GM18502 (cell line): ENCODE results near the gene DSEL.
A peak's percentile ranks its signal among the peaks of the same experiment; 100 is the strongest.

ENCODE experiments used
- ATAC-seq: cut with Tn5 transposase; IDR thresholded peaks from one replicate; pipeline ENCODE4 v1.9.1; 2021; ENCODE audit warnings: mild to moderate bottlenecking; ENCODE audit not compliant: unreplicated experiment, poor library complexity

DSEL gene

GRCh38 chr18:67516539-67517443 lies at the start of gene DSEL:
DSEL (minus strand) TSS chr18:67516720; CDS start chr18:67514608, 2,112 bp downstream.
- ATAC-seq = peak; percentile 97

GRCh38 chr18:67553437-67553836 lies 36.9 kb upstream of the DSEL start:
- no peak for ATAC-seq

DNA sequence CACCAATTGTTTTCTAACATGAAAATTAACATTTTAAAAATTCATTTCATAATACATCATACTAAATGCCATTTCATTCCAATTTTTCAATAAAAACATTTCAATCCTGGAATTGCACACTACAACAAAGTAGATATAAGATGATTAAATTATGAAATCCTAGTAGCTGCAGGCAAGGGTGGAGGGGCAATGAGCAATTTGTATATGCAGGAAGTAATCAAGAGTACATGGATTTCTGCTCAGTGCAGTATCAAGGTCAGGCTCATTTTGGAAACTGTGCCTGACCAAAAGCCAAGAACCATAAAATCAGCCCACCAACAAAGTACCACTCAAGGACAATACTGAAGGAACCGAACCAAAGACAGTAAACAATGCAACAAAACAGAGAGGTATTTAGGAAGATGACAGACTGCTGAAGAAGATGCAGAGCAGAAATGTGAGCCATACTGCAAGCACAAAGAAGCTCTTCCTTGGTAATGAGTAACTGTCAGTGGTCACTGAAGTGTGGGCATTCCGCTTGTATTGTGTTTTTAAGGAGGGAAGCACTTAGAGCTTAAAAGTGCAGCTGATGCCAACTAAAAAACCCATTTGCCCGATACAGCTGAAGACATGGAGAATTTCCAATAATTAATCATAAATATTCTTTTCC lies 34.5 kb upstream of the DSEL start:
- ATAC-seq = no peak

DNA sequence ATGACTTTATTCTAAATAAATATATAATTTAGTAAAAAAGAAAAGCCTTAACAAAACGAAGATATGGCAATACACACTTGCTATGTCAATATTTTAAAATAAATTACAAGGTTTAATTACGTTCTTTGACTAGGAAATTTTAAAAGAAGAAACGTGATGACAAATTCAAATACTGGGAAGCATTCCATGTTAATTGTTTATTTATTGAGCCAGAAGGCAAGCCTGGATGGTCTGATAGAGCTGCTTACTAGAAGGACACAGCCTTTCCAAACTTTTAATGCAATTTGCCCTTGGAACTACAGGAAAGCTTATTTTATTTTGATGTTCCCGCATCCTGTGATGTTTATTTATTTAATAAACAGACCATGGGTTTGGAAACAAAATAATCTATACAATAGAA lies 33.4 kb upstream of the DSEL start:
- no peak for ATAC-seq

GRCh38 chr18:67545681-67546080 lies 29.2 kb upstream of the DSEL start:
- no peak for ATAC-seq

GRCh38 chr18:67540559-67540958 lies 24.0 kb upstream of the DSEL start:
- ATAC-seq = no peak

DNA sequence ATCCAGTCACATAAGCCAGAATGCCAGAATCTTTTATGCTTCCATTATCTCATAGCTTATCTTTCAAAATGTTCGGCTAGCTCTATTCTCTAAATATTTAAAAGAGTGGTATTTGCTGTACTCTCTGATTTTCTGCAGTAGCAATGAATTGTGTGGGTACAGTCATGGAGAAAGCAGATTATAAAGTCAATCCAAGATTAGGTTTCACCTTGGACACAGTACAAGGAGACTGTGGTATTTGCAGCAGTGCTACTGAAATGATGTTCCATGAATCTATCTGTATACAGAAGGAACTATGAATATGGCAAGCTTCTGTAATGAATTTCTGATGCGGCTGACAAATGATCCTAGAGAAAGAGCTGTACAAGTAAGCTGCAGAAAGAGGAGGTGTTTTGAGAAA lies 15.4 kb upstream of the DSEL start:
- ATAC-seq = no peak

GRCh38 chr18:67525328-67526099 lies 9.0 kb upstream of the DSEL start:
- ATAC-seq = no peak

GRCh38 chr18:67520351-67520921 lies 3.9 kb upstream of the DSEL start:
- no peak for ATAC-seq

DNA sequence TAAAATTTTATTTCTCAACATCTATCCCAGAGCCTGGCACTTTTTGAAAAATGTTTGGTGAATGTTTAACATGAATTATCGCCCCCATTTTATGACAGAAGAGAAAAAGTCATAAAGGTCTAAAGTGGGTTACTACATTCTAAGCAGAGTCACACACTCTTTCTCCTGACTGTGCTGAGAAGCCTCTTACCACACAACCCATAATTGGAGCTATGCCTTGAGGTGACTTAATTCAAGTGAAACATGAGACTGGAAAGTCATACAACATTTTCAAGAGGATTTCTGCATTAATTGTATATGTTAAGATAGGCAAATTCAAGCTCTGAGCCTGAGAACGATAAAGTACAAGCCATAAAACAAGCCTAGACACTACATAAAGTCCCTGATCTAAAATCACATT lies 3.1 kb upstream of the DSEL start:
- ATAC-seq = no peak

GRCh38 chr18:67518566-67518965 lies 2.0 kb upstream of the DSEL start:
- no peak for ATAC-seq

GRCh38 chr18:67517444-67517765 lies 885 bp upstream of the DSEL start:
- ATAC-seq = no peak

DNA sequence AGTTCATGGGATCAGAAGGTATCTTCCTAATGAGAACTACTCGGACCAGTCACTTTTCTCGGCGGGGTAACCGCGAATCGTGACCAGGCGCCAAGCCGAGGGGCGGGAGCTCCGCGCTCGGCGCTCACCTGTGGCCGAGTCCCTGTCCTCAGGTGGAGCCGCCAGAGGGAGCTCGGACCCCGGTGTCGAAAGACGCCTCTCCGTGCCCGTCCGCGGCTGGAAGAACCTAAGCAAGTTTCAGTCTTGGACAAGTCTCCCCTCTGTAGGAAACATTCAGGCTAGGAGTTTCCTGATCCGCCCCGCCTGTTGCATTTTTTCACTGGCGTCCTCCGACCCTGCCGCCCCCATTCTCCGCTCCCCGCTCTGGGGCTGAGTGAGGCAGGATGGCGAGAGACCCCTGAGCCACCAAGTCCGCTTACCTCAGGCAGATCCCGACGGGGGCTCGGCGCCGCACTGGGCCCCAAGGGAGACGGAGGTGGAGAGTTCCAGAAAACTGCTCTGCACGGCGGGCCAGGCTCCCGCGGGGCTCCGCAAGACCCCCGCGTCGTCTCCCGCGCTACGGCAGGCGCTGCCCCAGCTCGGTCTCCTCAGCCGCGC lies 480 bp downstream of the DSEL start:
- peak; percentile 35 for ATAC-seq

DNA sequence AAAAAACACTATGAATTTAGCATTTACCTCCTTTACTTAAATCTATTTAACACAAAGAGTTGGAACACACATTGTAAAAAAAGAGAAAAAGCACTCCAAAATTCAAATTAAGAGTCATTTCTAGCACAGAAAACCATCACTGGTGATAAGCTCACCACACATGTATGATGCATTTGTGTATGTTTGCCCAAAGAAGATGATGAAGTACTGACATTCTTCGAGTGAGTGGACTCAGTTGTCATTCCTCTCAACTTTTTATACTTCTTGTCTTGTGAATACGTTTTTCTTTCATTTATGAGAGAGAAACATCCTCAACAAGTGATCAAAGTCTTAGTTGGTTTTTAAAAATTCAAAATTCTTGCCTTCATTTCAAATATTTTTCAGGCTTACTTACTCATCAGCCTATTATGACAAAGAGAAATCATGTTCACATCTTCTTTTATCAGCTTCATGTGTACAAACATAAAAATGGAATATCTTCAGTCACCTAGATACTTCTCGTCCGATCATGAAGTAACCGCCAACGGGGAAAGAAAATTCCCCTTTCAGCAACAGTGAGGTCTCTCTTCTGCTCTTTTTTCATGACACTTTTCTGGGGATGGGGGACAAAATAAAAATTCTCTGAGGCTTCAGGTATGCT lies 1.5 kb downstream of the DSEL start:
- ATAC-seq = no peak

GRCh38 chr18:67514465-67514864 lies 2.1 kb downstream of the DSEL start:
- ATAC-seq = no peak

- no peak for ATAC-seq
Observed at GRCh38 chr18:67513280-67513679, 3.2 kb downstream of the DSEL start.

- ATAC-seq = no peak
Observed at GRCh38 chr18:67511840-67512239, 4.7 kb downstream of the DSEL start.

DNA sequence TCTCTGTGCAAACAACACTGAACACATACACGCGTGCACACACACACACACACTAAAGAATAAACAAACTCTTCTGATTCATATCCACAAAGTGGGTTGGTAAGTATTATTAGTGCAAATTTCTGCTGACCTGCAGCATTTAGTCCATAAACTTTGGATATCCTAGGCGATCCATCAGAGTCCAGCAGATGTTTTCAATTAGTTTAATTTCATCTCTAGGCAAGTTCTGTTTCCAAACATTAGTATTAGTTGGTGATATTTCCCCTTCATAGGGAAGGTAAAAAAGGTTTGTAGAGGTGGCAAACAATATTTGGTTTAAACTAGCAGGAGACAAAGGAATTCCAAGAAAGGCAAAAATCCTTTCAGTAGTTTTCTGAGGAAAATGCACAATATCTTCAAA lies 5.7 kb downstream of the DSEL start:
- ATAC-seq = no peak

DNA sequence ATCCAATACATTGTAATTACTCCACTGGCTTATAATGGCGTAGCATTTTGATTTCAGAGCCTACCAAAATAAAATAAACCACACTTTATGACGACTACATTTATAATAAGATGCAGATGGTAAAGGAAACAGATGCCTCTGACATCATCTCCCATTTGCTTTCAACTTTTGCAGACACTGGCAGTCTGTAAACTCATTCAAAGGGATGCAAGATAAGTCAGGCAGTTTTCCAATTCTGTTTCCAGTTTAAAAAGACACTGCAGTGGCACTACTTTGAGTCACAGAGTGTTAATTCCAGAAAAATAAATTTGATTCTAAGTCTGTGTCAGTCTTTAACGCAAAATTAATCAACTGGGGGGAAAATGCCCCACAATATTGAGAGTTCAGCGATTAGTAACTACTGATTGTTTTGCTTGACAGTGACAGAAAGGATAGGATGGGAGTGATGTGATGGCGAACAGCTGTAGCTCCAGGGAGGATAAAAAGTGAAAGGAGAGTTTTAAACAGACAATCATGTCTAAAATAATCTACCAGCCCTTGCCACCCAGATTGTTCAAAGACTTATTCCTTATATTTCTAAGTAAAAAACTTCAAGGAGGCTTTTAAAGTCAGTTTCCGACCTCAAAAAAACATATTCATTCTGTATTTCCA lies 6.7 kb downstream of the DSEL start:
- ATAC-seq = no peak
